OCI-M2 (cell line): ENCODE data around the gene EFCAB6.

Experiments used
- DNase-seq: peaks from one replicate; lab custom pipeline; 2025; ENCODE audit not compliant: unreplicated experiment; lab: John Stamatoyannopoulos, UW

Gene EFCAB6

GRCh38 chr22:43510281-43511070, 301.6 kb downstream of the EFCAB6 start:
- DNase-seq: no peak

GRCh38 chr22:43509337-43509736, 302.8 kb downstream of the EFCAB6 start:
- DNase-seq: no peak

GRCh38 chr22:43508489-43508888, 303.6 kb downstream of the EFCAB6 start:
- no peak for DNase-seq

- DNase-seq: no peak
Measured at GRCh38 chr22:43507235-43507634, 304.9 kb downstream of the EFCAB6 start.

GRCh38 chr22:43506487-43506886, 305.6 kb downstream of the EFCAB6 start:
- DNase-seq: no peak

- DNase-seq: no peak
Measured at GRCh38 chr22:43505896-43506295, 306.2 kb downstream of the EFCAB6 start.

GRCh38 chr22:43505423-43505822, 306.7 kb downstream of the EFCAB6 start:
- DNase-seq: no peak

GRCh38 chr22:43504666-43505261, 307.3 kb downstream of the EFCAB6 start:
- no peak for DNase-seq

- DNase-seq: no peak
Measured at GRCh38 chr22:43504068-43504467, 308.0 kb downstream of the EFCAB6 start.

- no peak for DNase-seq
Measured at GRCh38 chr22:43502306-43502874, 309.7 kb downstream of the EFCAB6 start.

- DNase-seq: no peak
Measured at GRCh38 chr22:43501878-43502277, 310.2 kb downstream of the EFCAB6 start.

- no peak for DNase-seq
Measured at GRCh38 chr22:43500792-43501785, 311.0 kb downstream of the EFCAB6 start.

GRCh38 chr22:43498856-43499253, 313.2 kb downstream of the EFCAB6 start:
- no peak for DNase-seq

- no peak for DNase-seq
Measured at GRCh38 chr22:43497956-43498855, 313.9 kb downstream of the EFCAB6 start.

- no peak for DNase-seq
Measured at GRCh38 chr22:43493297-43493696, 318.8 kb downstream of the EFCAB6 start.

- no peak for DNase-seq
Measured at GRCh38 chr22:43491737-43492136, 320.4 kb downstream of the EFCAB6 start.

- no peak for DNase-seq
Measured at GRCh38 chr22:43491177-43491576, 320.9 kb downstream of the EFCAB6 start.

GRCh38 chr22:43490311-43490710, 321.8 kb downstream of the EFCAB6 start:
- DNase-seq: no peak

GRCh38 chr22:43488937-43489336, 323.2 kb downstream of the EFCAB6 start:
- DNase-seq: no peak
